Vagina (tissue), 2 donors: ENCODE results near the gene ITPR1. TPM values are rescaled to one million over a fixed set of nuclear protein-coding genes. Genes with fewer than 3 reads are reported as not detected.
A peak's percentile ranks its signal among the peaks of the same experiment; 100 is the strongest.
"Not testable (repeated sequence)": the region's sequence is repeated elsewhere in the genome, so short reads cannot be mapped to it uniquely, and the experiment has no call there.

Experiments
- DNase-seq, 2 donors: peaks; one replicate each; pipeline ENCODE4 v3.0.0-alpha.2; 2017; ENCODE audit errors: extremely low spot score in 2 of 2
- H3K27ac ChIP-seq: fragments of 200-600 bp; sonication (generic); one replicate; pipeline ENCODE4 v1.5.1; 2019
- H3K27me3 ChIP-seq: fragments of 200-600 bp; sonication (generic); one replicate; pipeline ENCODE4 v1.5.1; 2019
- H3K36me3 ChIP-seq, 2 donors: fragments of 200-600 bp; sonication (generic); one replicate each; pipeline ENCODE4 v1.5.1; 2017 to 2019
- H3K4me1 ChIP-seq: fragments of 200-600 bp; sonication (generic); one replicate; pipeline ENCODE4 v1.5.1; 2019
- H3K4me3 ChIP-seq, 2 donors: fragments of 200-600 bp; sonication (generic); 1 replicate in 1 of 2; 2 replicates in 1 of 2; pipeline ENCODE4 v1.5.1; 2016 to 2019
- H3K9me3 ChIP-seq: fragments of 200-600 bp; sonication (generic); one replicate; pipeline ENCODE4 v1.5.1; 2019
- CTCF ChIP-seq, 3 experiments: fragments of 450-650 bp in 2 of 3; fragments of 200-600 bp in 1 of 3; sonication (generic) in 1 of 3; IDR thresholded peaks; one replicate each; pipeline ENCODE4 v1.5.1; 2017 to 2019; ENCODE audit warnings: antibody characterized with exemption in 3 of 3, mild to moderate bottlenecking in 2 of 3, moderate library complexity in 2 of 3
- POLR2A ChIP-seq, 2 donors: fragments of 450-650 bp; IDR thresholded peaks; one replicate each; pipeline ENCODE4 v1.6.1; 2017; ENCODE audit warnings: antibody characterized with exemption in 2 of 2, mild to moderate bottlenecking in 2 of 2, moderate library complexity in 2 of 2
- POLR2AphosphoS5 ChIP-seq, 2 donors: sonication (generic); formaldehyde crosslinking; IDR thresholded peaks; one replicate each; pipeline ENCODE4 v1.9.0; 2017; ENCODE audit warnings: antibody characterized with exemption in 2 of 2, mild to moderate bottlenecking in 2 of 2, low read depth in 1 of 2; ENCODE audit not compliant: insufficient read depth in 1 of 2
- intact Hi-C: fragments of 100-400 bp; cut with DNase I; formaldehyde crosslinking; loops from one replicate; pipeline ENCODE4 v1.15.1; 2023
- total RNA-seq: library from RNA; depleted of rRNA; stranded (reverse); fragments of >200 nt; gene quantifications from one replicate; pipeline ENCODE4 v1.2.3, GENCODE V29; 2016

ITPR1 gene
- total RNA-seq, 1 donor from 2014 or later, result 108 TPM

GRCh38 chr3:4758249-4758860 lies 265.2 kb downstream of the ITPR1 start:
- Histone ChIP-seq H3K9me3 (no peaks in the 10 kb centered on the region), H3K4me3 (no peak overlapping the region), H3K27me3 (no peaks in the 10 kb centered on the region), H3K36me3 (no peaks in the 10 kb centered on the region), H3K27ac (no peak overlapping the region), H3K4me1 (peaks cover 54% of the 10 kb centered on the region)
- no peak for DNase-seq
- intact Hi-C loops, result no loop called here
- TF ChIP-seq POLR2A (IDR thresholded peaks at IDR 0.05), result no peak
- no peak for TF ChIP-seq CTCF (IDR thresholded peaks at IDR 0.05)
- no peak for TF ChIP-seq POLR2AphosphoS5 (IDR thresholded peaks at IDR 0.05; ENCODE audit: insufficient read depth in 1 of 2, low read depth in 1 of 2)

GRCh38 chr3:4758957-4759656 lies 266.0 kb downstream of the ITPR1 start:
- Histone ChIP-seq H3K27me3 (no peaks in the 10 kb centered on the region), H3K9me3 (no peaks in the 10 kb centered on the region), H3K4me3 (no peak overlapping the region), H3K27ac (peak overlapping the region; percentile 12), H3K36me3 (no peaks in the 10 kb centered on the region), H3K4me1 (peaks cover 54% of the 10 kb centered on the region)
- DNase-seq, result no peak
- intact Hi-C loops, result no loop called here
- TF ChIP-seq POLR2AphosphoS5 (IDR thresholded peaks at IDR 0.05; ENCODE audit: insufficient read depth in 1 of 2, low read depth in 1 of 2), result no peak
- no peak for TF ChIP-seq CTCF (IDR thresholded peaks at IDR 0.05)
- no peak for TF ChIP-seq POLR2A (IDR thresholded peaks at IDR 0.05)

GRCh38 chr3:4759689-4760312 lies 266.7 kb downstream of the ITPR1 start:
- no peak for TF ChIP-seq POLR2A (IDR thresholded peaks at IDR 0.05)
- TF ChIP-seq POLR2AphosphoS5 (IDR thresholded peaks at IDR 0.05; ENCODE audit: insufficient read depth in 1 of 2, low read depth in 1 of 2), result no peak
- no peak for TF ChIP-seq CTCF (IDR thresholded peaks at IDR 0.05)
- Histone ChIP-seq H3K27me3 (no peaks in the 10 kb centered on the region), H3K27ac (peak overlapping the region; percentile 12), H3K9me3 (no peaks in the 10 kb centered on the region), H3K4me1 (peaks cover 48% of the 10 kb centered on the region), H3K36me3 (no peaks in the 10 kb centered on the region), H3K4me3 (no peak overlapping the region)
- no peak for DNase-seq
- intact Hi-C loops, result no loop called here

GRCh38 chr3:4761759-4762158 lies 268.6 kb downstream of the ITPR1 start:
- no peak for DNase-seq
- no peaks in the 10 kb centered on the region for H3K9me3 ChIP-seq
- no peak overlapping the region for H3K4me3 ChIP-seq
- TF ChIP-seq POLR2A (IDR thresholded peaks at IDR 0.05) (no peak), POLR2AphosphoS5 (IDR thresholded peaks at IDR 0.05; ENCODE audit: insufficient read depth in 1 of 2, low read depth in 1 of 2) (no peak)
- no peaks in the 10 kb centered on the region for H3K36me3 ChIP-seq
- H3K27ac ChIP-seq, result no peak overlapping the region
- peaks cover 33% of the 10 kb centered on the region for H3K4me1 ChIP-seq
- intact Hi-C loops, result no loop called here
- H3K27me3 ChIP-seq, result no peaks in the 10 kb centered on the region

GRCh38 chr3:4762481-4763230 lies 269.5 kb downstream of the ITPR1 start:
- H3K9me3 ChIP-seq, H3K27me3 ChIP-seq, H3K4me3 ChIP-seq, intact Hi-C loops, H3K27ac ChIP-seq, H3K36me3 ChIP-seq, DNase-seq: not testable (repeated sequence)
- H3K4me1 ChIP-seq, result peaks cover 24% of the 10 kb centered on the region
